Esophagus squamous epithelium (tissue), 4 donors: Measurements from ENCODE around the gene OR2V2.

Experiments used
- CTCF ChIP-seq, 6 experiments: fragments of 450-650 bp in 4 of 6; fragments of 200-600 bp in 2 of 6; sonication (generic) in 2 of 6; IDR thresholded peaks; one replicate each; pipeline ENCODE4 v1.5.1; 2016 to 2019; ENCODE audit warnings: antibody characterized with exemption in 6 of 6, mild to moderate bottlenecking in 4 of 6, moderate library complexity in 4 of 6
- POLR2A ChIP-seq, 4 donors: fragments of 450-650 bp; IDR thresholded peaks; one replicate each; pipeline ENCODE4 v1.6.1; 2017; ENCODE audit warnings: antibody characterized with exemption in 4 of 4, mild to moderate bottlenecking in 4 of 4, moderate library complexity in 3 of 4

GRCh38 chr5:181164076-181164952 is 16.9 kb downstream of the OR2V2 start:
- TF ChIP-seq CTCF (IDR thresholded peaks at IDR 0.05) (no peak), POLR2A (IDR thresholded peaks at IDR 0.05) (no peak)
